GM19395 (cell line): ENCODE measurements around the gene DOC2A.
"Not testable (repeated sequence)": the region's sequence is repeated elsewhere in the genome, so short reads cannot be mapped to it uniquely, and the experiment has no call there.

ENCODE experiments used
- ATAC-seq: cut with Tn5 transposase; IDR thresholded peaks from one replicate; pipeline ENCODE4 v1.9.1; 2021; ENCODE audit warnings: mild to moderate bottlenecking, moderate library complexity; ENCODE audit not compliant: unreplicated experiment

The DOC2A gene

DNA sequence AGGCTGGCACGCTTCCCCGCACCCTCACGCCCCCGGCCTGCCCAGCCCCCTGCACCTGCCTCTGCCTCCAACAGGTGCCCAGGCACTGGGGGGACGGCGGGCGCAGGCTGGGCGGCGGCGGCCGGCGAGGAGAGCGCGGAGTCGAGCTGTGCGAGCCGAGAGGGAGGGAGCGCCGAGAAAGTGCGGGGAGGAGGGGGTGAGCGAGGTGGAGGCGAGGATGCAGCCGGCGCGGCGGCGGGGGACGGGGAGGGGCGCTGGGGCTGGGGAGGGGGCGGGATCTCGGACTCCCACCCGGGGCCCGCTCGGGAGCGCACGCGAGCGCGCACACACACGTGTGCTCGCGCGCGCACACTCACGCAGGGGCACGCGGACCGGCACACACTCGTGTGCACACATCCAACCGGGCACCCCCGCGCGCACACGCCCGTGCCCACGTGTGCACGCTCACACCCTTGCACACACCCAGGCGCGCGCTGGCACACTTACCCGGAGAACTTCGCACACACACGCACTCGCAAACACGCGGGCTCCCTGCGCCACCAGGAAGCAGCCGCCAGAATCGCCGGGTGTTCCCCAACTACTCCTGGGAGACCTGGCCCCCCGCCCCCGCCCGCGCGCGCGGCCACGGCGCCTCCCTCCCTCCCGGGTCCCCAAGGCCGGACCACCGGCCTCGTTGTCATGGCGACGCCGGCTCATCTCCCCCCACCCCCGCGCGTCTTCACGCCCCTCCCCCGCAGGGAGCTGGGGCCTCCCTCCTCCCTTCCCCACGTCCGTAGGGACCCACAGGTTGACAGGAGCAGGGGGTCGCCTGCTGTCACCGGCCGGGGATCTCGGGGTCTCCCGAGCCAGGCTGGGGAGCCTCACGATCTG lies at the start of gene DOC2A:
TSS of gene DOC2A (minus strand) at position 184 of the 870 bp plus-strand sequence. CDS start 805 bp downstream, outside the sequence.
- no peak for ATAC-seq

- no peak for ATAC-seq
Observed at GRCh38 chr16:30060346-30060745, 49.5 kb upstream of the DOC2A start.

- ATAC-seq = no peak
Observed at GRCh38 chr16:30054959-30055553, 44.2 kb upstream of the DOC2A start.

GRCh38 chr16:30054451-30054850 lies 43.6 kb upstream of the DOC2A start:
- ATAC-seq = no peak

DNA sequence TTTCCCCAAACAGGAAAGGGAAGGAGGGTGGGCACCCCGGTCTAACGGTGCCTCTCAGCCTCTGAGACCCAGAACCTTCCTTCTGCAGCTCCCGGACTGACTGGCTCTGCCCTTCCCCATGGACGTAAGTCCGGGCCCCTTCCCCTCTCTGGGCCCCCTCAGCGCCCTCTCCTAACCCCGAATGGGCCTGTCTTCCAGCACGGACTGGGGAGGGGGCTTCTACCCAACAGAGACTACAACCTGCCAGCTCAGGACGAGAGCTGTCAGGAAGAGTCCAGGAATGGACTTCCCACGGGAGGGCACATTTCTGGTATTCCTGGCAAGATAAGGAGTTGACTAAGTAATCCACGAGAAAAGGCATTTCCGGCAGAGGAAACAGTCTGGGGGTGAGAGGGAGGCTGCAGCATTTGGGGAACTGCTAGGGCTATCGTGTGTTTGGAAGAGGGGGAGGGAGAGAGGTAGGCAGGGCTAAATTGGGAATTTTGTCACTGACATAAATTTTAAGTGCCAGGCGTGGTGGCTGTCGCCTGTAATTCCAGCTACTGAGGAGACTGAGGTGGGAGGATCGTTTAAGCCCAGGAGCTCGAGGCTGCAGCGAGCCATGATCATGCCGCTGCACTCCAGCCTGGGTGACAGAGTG lies 42.7 kb upstream of the DOC2A start:
- no peak for ATAC-seq

DNA sequence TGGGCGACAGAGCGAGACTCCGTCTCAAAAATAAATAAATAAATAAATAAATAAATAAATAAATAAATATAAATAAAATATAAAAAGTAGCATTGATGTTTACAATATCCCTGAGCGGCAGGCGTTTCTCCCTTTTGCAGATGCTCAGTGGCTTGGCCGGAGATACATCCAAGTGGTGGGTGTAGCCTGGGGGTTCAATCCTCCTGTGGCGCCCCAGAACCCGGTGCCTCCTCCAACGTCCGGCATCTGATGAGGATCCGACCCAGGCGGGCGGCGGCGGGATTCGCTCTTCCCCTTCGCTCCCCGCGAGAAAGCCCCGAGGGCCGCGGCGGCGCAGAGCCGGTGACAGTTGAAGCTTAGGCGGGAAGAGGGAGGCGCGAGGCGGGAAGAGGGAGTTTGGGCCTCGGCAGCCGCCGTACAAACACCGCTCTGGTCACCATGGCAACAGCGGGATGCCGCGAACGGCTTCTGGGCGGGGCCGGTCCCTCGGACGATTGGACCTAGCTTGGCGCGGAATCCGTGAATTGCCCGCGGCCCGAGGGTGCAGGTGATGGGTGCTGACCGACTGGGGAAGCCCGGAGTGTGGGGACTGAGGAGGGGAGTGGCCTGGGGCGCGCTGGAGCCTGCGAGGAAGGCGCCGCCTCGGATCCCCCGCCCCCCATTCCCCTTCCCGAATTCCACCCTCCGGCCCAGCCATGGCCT lies 42.0 kb upstream of the DOC2A start:
- peak; percentile 67 for ATAC-seq

GRCh38 chr16:30051518-30051917 lies 40.7 kb upstream of the DOC2A start:
- no peak for ATAC-seq

DNA sequence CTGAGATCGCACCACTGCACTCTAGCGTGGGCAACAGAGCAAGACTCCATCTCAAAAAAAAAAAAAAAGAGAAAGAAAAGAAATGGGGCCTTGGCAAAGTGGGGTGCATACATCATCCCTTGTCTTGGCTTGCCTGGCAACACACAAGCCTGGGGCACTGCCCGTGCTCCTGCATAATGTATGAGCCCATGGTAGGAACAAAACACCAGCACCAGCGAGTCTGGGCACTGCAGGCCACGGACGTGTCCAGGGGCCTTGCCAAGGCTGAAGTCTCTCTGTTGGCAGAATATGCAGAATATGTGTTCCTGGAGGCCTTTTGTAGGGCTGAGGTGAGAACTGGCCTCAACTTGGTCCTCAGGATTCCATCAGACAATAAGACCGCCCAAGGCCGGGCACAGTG lies 39.0 kb upstream of the DOC2A start:
- ATAC-seq = no peak

- no peak for ATAC-seq
Observed at GRCh38 chr16:30046588-30046987, 35.8 kb upstream of the DOC2A start.

GRCh38 chr16:30046178-30046577 lies 35.4 kb upstream of the DOC2A start:
- ATAC-seq = no peak

DNA sequence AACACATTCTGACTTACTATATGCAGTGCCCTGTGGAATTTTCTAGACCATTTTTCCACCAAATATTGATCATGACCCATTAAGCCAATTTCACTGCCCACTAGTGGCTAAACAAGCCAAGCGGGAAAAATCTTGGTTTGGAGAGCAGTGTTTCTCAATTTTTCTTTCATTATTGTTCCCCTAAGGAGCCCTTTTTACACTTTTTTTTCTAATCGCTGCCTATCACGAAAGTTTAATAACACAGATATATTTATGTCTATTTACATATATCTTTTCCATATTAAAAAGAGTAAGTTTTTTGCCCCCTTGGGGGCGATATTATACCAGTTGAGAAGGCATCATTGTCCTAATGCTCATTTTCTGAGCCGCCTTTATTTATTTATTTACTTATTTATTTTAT lies 31.0 kb upstream of the DOC2A start:
- no peak for ATAC-seq

DNA sequence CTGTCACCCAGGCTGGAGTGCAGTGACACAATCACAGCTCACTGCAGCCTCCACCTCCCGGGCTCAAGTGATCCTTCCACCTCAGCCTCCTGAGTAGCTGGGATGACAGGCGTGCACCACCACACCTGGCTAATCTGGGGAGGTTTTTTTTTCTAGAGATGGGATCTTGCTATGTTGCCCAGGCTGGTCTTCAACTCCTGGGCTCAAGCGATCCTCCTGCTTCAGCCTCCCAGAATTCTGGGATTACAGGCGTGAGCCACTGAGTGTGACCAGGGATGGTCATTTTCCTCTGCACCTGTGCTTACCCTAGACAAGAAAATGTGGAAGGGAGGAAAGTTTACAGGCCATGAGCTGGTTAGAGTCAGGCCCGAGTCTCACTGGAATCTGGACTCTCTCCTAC lies 29.9 kb upstream of the DOC2A start:
- not testable (repeated sequence) for ATAC-seq

DNA sequence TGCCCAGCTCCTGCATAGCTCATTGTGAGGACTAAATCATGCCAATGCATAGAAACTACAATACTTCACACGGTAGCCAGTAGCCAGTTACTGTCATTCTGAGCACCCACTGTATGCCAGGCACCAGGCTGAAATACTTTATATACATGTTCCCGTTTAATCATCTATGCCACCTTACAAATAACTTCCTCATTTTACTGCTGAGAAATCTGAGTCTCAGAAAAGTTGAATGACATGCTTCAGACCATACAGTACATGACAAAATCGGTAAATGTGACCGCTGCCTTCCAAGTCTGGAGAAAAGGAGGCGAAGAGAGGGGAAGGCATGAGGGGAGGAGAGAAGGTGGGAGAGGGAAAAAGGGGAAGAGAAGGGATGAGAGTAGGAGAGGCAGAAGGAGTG lies 29.4 kb upstream of the DOC2A start:
- ATAC-seq = no peak

DNA sequence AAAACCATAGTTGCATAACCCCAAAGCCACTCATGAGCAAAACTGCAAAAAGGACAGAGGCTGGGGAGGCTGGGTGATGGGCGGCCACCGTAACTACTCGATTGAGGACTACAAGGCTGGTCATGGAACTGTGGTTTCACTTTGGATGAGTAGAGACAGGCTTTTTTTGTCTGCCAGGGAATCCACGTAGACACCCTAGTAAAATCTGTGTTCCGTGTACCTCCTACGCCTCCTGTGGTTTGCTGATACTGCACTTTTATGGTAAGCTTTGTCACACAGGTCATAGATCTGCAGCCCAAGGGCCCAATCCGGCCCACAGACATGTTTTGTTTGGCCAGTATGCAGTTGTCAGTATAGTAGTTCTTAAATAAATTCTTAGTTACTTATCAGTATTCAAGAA lies 22.4 kb upstream of the DOC2A start:
- no peak for ATAC-seq

DNA sequence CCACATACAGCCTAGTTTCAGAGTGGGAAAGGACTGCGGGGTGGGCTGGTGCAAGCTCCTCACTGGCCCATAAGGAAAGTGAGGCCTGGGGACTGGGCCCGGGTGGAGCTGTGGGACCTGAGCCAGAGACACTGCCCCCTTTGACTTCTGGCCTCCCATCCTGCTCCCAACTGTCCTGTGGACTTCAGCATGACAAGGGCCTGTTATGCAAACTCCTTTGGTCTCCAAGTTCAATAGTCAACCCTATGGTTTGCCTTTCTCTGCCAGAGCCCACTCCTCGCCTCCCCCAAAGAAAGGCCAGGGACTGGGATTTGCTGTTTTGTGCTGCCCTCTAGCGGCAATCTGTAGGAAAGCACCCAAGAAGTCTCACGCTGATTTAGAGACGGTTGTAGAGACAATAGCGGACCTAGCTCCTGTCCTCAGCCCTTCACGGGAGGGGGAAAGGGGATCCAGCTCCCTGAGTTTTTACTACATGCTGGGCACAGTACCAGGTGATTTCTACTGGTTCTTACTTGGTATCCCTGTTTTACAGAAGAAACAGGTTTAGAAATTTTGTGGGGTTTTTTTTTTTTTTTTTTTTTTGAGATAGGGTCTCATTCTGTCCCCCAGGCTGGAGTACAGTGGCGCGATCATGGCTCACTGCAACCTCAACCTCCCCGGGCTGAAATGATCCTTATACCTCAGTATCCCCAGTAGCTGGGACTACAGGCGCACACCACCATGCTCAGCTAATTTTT lies 21.4 kb upstream of the DOC2A start:
- no peak for ATAC-seq

DNA sequence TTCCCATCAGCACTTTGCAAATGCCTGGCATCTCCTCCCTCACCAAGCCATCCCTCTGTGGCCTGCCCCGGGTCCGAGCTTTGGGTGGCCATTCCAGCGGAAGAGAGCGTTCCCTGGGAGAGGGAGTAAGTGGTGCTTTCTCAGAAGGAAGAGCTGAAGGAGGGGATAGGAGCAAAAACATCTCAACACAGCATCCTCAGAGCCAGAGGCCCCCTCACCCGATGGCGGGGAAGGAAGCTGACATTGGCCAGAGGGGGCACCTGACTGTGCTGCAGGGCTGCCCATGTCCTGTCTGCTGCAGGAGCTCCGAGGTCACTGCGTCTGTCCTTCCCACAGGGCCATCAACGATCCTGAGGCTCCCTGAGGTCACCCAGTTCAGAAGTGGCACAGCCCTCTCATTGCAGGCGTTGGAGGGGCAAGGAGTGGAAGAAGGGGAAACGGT lies 20.7 kb upstream of the DOC2A start:
- ATAC-seq = no peak

DNA sequence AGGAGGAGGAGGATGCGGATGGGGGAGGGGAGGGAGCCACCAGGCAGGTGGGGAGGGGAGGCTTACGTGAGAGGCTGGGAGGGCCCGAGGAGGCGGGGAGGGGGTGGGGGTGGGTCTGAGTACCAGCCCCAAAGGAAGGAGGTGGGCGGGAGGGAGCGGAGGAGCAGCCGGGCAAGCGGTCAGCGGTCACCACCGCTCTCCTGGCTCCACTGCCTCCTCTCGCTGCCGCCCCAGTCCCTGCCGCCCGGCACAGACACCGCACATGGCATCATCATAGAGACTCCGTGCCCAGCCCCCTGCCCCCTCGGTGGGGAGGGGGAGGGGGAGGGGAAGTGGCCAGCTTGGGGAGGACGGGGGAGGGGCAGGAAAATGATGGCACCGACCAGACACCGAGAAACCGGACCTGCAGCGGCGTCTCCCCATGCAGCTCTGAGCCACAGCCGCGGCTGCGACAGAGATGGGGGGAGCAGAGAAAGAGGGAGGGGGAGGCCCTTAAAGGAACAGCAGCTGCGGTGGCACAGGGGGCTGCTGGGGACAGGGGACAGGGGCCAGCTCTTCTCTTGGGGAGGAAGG lies 20.1 kb upstream of the DOC2A start, which contains the start of gene TLCD3B:
TSS of gene TLCD3B (minus strand) at position 431 of the 573 bp plus-strand sequence. CDS start 744 bp downstream, outside the sequence.
- ATAC-seq = no peak

GRCh38 chr16:30030011-30030685 lies 19.3 kb upstream of the DOC2A start:
- ATAC-seq = no peak

DNA sequence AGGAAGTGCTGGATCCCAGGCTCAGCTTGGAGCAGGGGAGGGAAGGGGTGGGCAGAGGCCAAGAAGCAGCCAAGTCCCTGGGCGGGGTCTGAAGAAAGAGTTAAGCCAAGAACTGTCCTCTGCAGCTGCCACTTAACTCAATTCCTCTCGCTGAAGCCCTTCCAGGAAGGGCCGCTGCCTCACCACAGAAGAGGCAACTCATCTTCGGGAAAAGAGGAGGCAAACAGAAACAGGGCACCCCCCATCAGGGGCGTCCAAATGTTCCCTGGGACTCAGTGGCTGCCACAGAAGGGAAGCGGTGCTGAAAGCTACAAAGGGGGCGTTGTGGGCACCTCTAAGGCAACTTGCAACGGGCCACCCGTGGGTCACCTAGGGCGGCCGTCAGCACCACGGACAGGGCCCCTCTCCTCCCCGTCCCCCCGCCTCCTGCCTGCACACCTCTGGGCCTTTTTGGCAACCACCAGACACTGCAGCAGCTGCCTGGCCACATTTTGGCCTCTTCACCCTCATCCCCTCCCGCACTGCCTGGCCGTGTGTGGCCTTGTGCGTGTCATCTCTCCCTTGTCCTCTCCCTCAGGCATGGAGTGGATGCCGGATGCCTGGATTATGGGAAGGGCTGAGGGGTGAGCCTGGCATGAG lies 17.7 kb upstream of the DOC2A start:
- no peak for ATAC-seq
